Inferior parietal cortex (tissue), 1 donor: ENCODE data around the gene SGPL1.
"Not testable (repeated sequence)": the region's sequence is repeated elsewhere in the genome, so short reads cannot be mapped to it uniquely, and the experiment has no call there.

Experiments used
- DNase-seq: peaks from one replicate; pipeline ENCODE4 v3.0.0-alpha.2; 2016; ENCODE audit errors: extremely low spot score

Gene SGPL1

GRCh38 chr10:70906031-70906783 lies 90.5 kb downstream of the SGPL1 start:
- DNase-seq = no peak

- no peak for DNase-seq
Observed at GRCh38 chr10:70906953-70907636, 91.3 kb downstream of the SGPL1 start.

GRCh38 chr10:70907637-70908405 lies 92.1 kb downstream of the SGPL1 start:
- DNase-seq = no peak

- DNase-seq = no peak
Observed at GRCh38 chr10:70908406-70909296, 92.9 kb downstream of the SGPL1 start.

- DNase-seq = no peak
Observed at GRCh38 chr10:70909326-70909935, 93.7 kb downstream of the SGPL1 start.

GRCh38 chr10:70910486-70911341 lies 95.0 kb downstream of the SGPL1 start:
- no peak for DNase-seq

- DNase-seq = no peak
Observed at GRCh38 chr10:70911386-70911785, 95.6 kb downstream of the SGPL1 start.

- no peak for DNase-seq
Observed at GRCh38 chr10:70912556-70912955, 96.8 kb downstream of the SGPL1 start.

- no peak for DNase-seq
Observed at GRCh38 chr10:70913191-70913892, 97.6 kb downstream of the SGPL1 start.

GRCh38 chr10:70913893-70914240 lies 98.1 kb downstream of the SGPL1 start:
- DNase-seq = no peak

GRCh38 chr10:70914316-70914864 lies 98.6 kb downstream of the SGPL1 start:
- no peak for DNase-seq

- no peak for DNase-seq
Observed at GRCh38 chr10:70915206-70915605, 99.5 kb downstream of the SGPL1 start.

- no peak for DNase-seq
Observed at GRCh38 chr10:70915806-70916205, 100.1 kb downstream of the SGPL1 start.

GRCh38 chr10:70916241-70916640 lies 100.5 kb downstream of the SGPL1 start:
- DNase-seq = no peak

GRCh38 chr10:70917226-70917625 lies 101.5 kb downstream of the SGPL1 start:
- no peak for DNase-seq

GRCh38 chr10:70917635-70918034 lies 101.9 kb downstream of the SGPL1 start:
- DNase-seq = no peak

GRCh38 chr10:70918851-70919530 lies 103.2 kb downstream of the SGPL1 start:
- no peak for DNase-seq

- not testable (repeated sequence) for DNase-seq
Observed at GRCh38 chr10:70919906-70920305, 104.2 kb downstream of the SGPL1 start.

- DNase-seq = no peak
Observed at GRCh38 chr10:70920519-70920918, 104.8 kb downstream of the SGPL1 start.
